Fibroblast of villous mesenchyme (primary cell): ENCODE measurements around the gene FAAP20. TPM values are rescaled to one million over a fixed set of nuclear protein-coding genes. Genes with fewer than 3 reads are reported as not detected.
A peak's percentile ranks its signal among the peaks of the same experiment; 100 is the strongest.

Source experiments
- DNase-seq: peaks from one replicate; pipeline ENCODE4 v3.0.0-alpha.2; 2010; ENCODE audit warnings: low read depth
- H3K4me3 ChIP-seq: 2 replicates; pipeline ENCODE4 v1.5.1; 2011; ENCODE audit warnings: low read depth, mild to moderate bottlenecking, low read length
- total RNA-seq: library from RNA; depleted of rRNA; stranded (reverse); fragments of >200 nt; gene quantifications from 2 replicates; pipeline ENCODE4 v1.2.3, GENCODE V29; 2012
- TF ChIP-seq, protein P1 (sequence below): IDR thresholded peaks from 2 replicates; pipeline ENCODE4 v1.5.1; 2012; ENCODE audit warnings: low read depth, mild to moderate bottlenecking, low read length; ENCODE audit not compliant: insufficient read depth

The FAAP20 gene
- total RNA-seq, 1 donor, result 20.7 TPM

DNA sequence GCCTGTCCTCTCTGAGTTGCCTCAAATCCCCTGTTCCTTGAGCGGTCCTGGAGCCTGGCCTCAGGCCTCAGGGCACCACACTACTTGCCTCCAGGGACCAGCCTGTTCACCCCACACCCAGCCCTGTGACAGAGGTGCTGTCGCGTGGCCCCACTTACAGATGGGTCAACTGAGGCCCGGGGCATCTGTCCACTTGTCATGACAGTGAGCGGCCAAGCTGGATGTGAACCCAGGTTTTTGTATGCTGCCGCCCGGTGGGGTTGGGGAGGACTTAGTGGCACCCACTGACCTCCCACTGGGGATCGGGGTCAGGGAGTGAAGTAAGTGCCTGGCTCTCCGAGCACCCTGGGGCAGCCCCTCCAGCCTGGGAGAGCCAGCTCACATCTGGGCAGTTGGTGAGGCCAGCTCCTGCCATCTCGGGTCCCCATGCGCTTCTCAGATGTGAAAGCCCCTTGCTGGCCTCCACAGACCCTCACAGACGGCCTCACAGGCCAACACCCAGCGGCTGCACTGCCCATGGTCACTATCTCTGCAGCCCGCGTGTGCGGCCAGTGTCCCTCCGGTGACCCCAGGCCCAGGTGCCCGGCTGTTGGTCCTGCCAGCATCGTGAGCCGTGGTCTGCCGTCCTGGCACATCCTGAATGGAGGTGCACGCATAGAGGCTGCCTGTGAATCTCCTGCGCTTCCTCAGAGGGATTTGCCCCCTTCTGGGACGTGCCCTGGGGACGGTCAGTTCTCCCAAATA lies 9.3 kb upstream of the FAAP20 start:
- H3K4me3 ChIP-seq, result peak overlapping the region; percentile 61
- TF ChIP-seq, protein P1, sequence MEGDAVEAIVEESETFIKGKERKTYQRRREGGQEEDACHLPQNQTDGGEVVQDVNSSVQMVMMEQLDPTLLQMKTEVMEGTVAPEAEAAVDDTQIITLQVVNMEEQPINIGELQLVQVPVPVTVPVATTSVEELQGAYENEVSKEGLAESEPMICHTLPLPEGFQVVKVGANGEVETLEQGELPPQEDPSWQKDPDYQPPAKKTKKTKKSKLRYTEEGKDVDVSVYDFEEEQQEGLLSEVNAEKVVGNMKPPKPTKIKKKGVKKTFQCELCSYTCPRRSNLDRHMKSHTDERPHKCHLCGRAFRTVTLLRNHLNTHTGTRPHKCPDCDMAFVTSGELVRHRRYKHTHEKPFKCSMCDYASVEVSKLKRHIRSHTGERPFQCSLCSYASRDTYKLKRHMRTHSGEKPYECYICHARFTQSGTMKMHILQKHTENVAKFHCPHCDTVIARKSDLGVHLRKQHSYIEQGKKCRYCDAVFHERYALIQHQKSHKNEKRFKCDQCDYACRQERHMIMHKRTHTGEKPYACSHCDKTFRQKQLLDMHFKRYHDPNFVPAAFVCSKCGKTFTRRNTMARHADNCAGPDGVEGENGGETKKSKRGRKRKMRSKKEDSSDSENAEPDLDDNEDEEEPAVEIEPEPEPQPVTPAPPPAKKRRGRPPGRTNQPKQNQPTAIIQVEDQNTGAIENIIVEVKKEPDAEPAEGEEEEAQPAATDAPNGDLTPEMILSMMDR, result no peak
- DNase-seq, result no peak

DNA sequence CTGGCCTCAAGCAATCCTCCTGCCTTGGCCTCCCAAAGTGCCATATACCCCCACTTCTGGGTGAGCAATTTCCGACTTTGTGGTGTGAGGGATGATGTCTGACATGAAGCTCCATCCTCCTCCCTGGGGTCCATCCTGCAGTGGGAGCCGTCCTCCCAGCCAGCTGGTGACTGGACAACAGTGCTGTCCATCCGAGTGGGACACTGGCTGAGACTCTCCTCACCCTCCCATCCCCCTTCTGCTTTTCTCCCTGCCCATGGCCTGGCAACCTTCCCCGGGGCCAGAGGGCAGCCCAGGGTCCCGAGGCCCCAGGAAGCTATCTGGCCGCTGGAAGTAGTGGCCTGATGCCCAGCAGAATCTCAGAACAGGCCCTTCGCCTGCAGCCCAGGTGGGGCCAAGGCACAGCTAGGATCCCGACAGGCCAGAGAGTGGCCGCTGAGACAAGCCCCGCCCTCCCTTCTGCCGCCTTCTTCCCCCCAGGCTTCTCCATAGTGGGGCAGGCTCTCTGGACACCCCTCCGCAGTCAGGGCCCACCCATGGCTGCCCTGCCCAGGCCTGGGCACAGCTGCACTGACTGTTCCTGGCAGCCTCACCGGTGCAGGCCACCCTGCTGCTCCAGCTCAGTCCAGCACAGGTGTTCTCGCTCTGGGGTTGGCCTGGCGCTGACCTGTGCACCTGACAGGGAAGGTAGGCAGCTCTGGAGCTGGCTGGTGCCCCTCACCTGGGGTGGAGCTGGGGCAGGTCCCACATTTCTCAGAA lies 8.4 kb upstream of the FAAP20 start:
- H3K4me3 ChIP-seq, result no peak overlapping the region
- TF ChIP-seq, protein P1, result no peak
- no peak for DNase-seq

DNA sequence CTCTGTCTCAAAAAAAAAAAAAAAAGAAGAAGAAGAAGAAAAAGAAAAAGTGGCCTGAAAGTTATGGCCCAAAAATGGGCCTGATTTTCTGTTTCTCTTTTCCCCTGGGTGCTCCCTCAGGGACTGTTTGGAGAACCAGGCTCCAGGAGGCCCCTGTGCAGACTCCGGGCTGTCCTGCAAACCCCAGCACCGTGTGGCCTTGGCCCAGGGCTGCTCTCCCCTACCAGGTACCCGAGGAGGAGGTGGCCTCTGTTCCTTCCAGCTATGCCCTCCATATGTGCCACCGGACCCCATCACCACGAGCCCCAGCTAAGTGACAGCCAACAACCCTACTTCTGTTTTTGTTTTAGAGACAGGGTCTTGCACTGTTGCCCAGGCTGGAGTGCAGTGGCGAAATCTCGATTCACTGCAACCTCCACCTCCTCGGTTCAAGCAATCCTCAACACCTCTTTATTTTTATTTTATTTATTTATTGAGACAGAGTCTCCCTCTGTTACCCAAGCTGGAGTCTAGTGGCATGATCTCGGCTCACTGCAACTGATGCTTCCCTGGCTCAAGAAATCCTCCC lies 7.5 kb upstream of the FAAP20 start:
- no peak for DNase-seq
- H3K4me3 ChIP-seq, result no peak overlapping the region
- TF ChIP-seq, protein P1, result no peak

DNA sequence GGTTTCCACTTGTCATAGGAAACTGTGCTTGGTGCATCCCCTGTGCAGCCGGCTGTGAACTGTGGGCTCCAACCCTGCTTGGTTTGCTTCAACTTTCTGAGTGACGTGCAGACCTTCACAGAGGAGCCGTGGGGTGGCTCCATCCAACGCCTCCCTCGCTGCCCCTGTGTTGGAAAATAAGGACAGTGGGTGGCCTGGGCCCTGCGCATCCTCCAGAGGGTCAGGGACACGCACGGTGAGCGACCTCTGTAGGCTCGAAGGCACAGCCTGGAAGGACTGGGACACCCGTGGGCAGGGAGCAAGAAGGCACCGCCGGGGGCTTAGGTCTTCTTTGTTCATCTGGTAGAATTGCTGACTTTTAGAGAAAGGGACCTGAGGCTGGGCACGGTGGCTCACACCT lies 6.5 kb upstream of the FAAP20 start:
- peak overlapping the region; percentile 32 for H3K4me3 ChIP-seq
- DNase-seq, result no peak
- TF ChIP-seq, protein P1, result no peak

DNA sequence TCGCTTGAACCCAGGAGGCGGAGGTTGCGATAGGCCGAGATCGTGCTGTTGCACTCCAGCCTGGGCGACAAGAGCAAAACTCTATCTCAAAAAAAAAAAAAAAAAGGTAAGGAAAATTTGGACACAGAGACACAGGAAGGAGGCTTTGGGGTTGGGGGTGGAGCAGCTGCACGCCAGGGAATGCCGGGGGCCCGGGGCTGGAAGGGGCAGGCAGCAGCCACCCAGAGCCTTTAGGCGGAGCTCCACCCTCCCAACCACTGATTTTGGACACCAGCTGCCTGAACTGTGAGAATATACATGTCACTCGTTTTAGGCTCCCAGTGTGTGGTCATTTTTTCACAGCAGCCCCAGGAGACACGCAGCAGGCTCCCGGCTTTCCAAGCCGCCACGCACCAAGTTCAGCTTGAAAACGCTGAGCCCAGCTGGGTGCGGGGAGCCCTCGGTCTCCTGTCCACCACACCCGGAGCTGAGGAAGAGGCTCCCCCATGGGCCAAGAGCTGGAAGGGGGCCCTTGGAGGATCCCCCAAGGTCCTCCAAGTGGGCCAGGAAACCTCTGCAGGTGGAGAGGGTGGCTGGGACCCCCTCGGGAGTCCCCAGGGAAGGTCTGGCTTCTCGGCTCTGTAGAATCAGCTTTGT lies 5.9 kb upstream of the FAAP20 start:
- TF ChIP-seq, protein P1, result peak; percentile 3
- peak; percentile 48 for DNase-seq
- H3K4me3 ChIP-seq, result peak overlapping the region; percentile 33

DNA sequence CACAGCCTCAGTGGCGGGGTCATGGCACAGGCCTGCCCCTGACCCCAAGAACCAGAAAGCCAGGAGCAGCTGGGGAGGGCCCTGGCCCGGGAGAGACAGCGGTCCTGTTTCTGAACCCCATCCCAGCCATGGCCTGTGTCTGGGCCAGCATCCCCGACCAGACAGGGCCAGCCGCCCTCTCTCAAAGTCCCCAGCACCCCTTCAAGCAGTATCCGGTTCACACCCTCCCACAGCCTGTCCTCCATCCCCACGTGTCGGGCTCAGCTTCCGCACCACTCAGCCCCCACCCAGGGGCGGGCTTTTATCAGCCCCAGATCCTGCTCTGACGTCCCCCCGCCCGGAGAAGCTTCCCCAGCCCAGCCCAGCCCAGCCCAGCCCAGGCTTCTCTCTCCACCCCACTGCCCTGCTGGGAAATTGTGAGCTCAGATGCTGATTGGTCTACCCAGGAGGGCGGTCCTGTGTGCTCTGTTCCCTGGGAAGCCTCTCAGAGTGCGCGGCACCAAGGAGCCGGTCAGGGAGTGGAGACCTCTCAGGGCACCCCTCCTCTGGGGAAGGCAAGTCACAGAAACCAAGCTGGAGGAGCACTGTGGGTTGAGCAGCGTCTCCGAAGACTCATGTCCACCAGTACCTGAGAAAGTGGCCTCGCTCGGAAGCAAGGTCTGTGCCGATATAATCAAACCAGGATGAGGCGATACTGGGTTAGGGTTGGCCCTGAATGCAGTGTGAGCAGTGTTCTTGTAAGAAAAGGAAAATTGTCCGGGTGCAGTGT lies 4.7 kb upstream of the FAAP20 start:
- H3K4me3 ChIP-seq, result peak overlapping the region; percentile 56
- TF ChIP-seq, protein P1, result no peak
- DNase-seq, result peak; percentile 96
